OCI-LY1 (cell line): ENCODE measurements around the gene RFNG.

Source experiments
- CTCF ChIP-seq: fragments of 200-600 bp; sonication (generic), shearing (Covaris generic); IDR thresholded peaks from 2 replicates; pipeline ENCODE4 v1.5.1; 2017; ENCODE audit warnings: mild to moderate bottlenecking, antibody characterized with exemption, low read length, moderate library complexity, mixed read lengths
- EZH2 ChIP-seq: fragments of 200-600 bp; sonication (generic), shearing (Covaris generic); IDR thresholded peaks from 2 replicates; pipeline ENCODE4 v1.8.0; 2017; ENCODE audit warnings: borderline replicate concordance, mixed run types, mild to moderate bottlenecking, antibody characterized with exemption, low read length, moderate library complexity, mixed read lengths

DNA sequence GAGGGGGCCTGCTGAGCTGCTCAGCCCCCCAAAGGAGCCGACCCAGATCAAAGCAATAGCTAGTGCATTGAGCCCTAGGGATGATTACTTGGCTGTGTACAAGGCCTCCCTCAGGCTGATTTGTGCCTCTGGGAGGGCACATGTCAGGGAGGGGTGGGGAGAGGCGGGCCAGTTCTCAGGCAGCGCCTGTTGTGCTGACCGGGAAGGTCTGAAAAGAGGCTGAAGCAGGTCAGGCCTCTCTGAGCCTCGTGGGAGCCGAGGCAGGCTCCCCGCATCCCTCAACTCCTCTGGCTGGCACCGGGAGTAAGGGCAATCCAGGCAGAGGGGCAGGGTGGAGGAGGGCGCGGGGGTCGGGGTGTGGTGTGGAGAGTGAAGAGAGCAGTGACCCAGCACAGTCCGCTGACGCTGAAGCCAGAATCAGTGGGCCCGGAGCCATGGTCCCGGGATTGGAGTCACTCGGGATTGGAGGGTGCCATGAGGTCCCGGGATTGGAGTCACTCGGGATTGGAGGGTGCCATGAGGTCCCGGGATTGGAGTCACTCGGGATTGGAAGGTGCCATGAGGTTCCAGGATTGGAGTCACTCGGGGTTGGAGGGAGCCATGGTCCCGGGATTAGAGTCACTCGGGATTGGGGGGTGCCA, 17.1 kb downstream of the RFNG start:
- TF ChIP-seq CTCF (no peak), EZH2 (no peak)
